ENCODE results near the gene KSR1.

GRCh38 chr17:27640790-27641189, 184.5 kb downstream of the KSR1 start:
- TF ChIP-seq CTCF (IDR thresholded peaks at IDR 0.05) (no peak), POLR2A (IDR thresholded peaks at IDR 0.05) (no peak)
